PFSK-1 (cell line): ENCODE results near the gene COQ10B.

Experiments used
- FOXP2 ChIP-seq: optimal IDR thresholded peaks from 2 replicates; pipeline ENCODE3; 2011; ENCODE audit warnings: borderline replicate concordance, control low read depth, inconsistent platforms; ENCODE audit not compliant: insufficient read depth; ENCODE audit errors: extremely low read length, extremely low read depth
- POLR2AphosphoS5 ChIP-seq: IDR thresholded peaks from 2 replicates; pipeline ENCODE4 v1.6.1; 2012; ENCODE audit warnings: low read depth, mild to moderate bottlenecking, control low read depth, low read length, moderate library complexity
- REST ChIP-seq, 2 experiments: IDR thresholded peaks; 2 replicates each; pipeline versions ENCODE4 v1.6.1 to v1.8.0; 2011 to 2012; ENCODE audit warnings: low read depth in 2 of 2, low read length in 2 of 2, control low read depth in 1 of 2, inconsistent platforms in 1 of 2, mild to moderate bottlenecking in 1 of 2, moderate library complexity in 1 of 2; ENCODE audit not compliant: insufficient read depth in 1 of 2
- SIN3A ChIP-seq: IDR thresholded peaks from 2 replicates; pipeline ENCODE4 v1.6.1; 2012; ENCODE audit warnings: mild to moderate bottlenecking, low read length, moderate library complexity, borderline replicate concordance; ENCODE audit not compliant: insufficient read depth
- TAF1 ChIP-seq: IDR thresholded peaks from 2 replicates; pipeline ENCODE4 v1.6.1; 2012; ENCODE audit warnings: low read length, control low read depth, borderline replicate concordance; ENCODE audit not compliant: insufficient read depth

Gene COQ10B

GRCh38 chr2:197504512-197504911, 51.2 kb downstream of the COQ10B start:
- no peak for TF ChIP-seq FOXP2
- no peak for TF ChIP-seq TAF1
- no peak for TF ChIP-seq REST (IDR thresholded peaks at IDR 0.05; ENCODE audit: insufficient read depth in 1 of 2, low read depth in 2 of 2, low read length in 2 of 2)
- TF ChIP-seq POLR2AphosphoS5: no peak
- TF ChIP-seq SIN3A: no peak

DNA sequence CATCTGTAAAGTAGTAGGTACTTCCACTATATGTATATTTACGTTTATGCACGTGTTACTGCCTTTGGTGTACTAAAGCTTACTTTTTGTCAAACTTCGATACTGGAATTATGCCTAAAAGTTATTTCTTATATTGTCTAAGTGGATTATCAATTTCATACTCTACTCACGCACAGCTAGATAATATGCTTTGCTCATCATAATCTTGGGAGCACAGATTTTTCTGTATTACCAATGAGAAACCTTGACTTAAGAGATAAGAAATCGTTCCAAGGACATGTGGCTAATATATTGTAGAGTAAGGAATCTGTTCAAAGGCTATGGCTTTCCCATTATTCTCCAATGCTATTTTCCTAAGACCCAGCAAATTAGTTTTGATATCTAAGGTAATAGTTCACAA, 53.3 kb downstream of the COQ10B start:
- TF ChIP-seq FOXP2 (no peak), SIN3A (no peak), POLR2AphosphoS5 (no peak), TAF1 (no peak), REST (IDR thresholded peaks at IDR 0.05; ENCODE audit: insufficient read depth in 1 of 2, low read depth in 2 of 2, low read length in 2 of 2) (no peak)

- no peak for TF ChIP-seq POLR2AphosphoS5
- no peak for TF ChIP-seq SIN3A
- no peak for TF ChIP-seq FOXP2
- no peak for TF ChIP-seq REST (IDR thresholded peaks at IDR 0.05; ENCODE audit: insufficient read depth in 1 of 2, low read depth in 2 of 2, low read length in 2 of 2)
- no peak for TF ChIP-seq TAF1
Observed at GRCh38 chr2:197513915-197514314, 60.6 kb downstream of the COQ10B start.

DNA sequence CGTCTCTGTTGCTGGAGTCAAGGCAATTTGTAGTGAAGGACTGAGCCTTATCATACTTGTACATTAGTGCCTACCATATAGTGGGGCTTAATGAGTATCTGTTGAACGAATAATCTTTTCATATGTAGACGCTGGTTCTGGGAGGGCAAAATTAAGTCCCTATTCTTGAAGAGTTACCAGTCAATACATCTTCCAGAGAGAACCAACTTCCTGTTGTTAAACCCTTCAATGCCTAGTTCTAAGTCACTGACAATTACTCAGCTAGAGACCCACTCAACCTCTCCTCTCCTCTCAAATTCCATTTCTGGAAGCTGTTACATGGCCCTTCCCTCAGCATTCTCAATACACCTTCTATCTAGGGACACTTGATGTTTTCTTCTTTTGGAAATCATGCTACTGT, 61.4 kb downstream of the COQ10B start:
- TF ChIP-seq TAF1 (no peak), REST (IDR thresholded peaks at IDR 0.05; ENCODE audit: insufficient read depth in 1 of 2, low read depth in 2 of 2, low read length in 2 of 2) (no peak), FOXP2 (no peak)

GRCh38 chr2:197515315-197515738, 62.0 kb downstream of the COQ10B start:
- TF ChIP-seq TAF1: no peak
- TF ChIP-seq POLR2AphosphoS5: no peak
- TF ChIP-seq REST (IDR thresholded peaks at IDR 0.05; ENCODE audit: insufficient read depth in 1 of 2, low read depth in 2 of 2, low read length in 2 of 2): no peak
